ENCODE results near the gene NDUFS3. TPM values are rescaled to one million over a fixed set of nuclear protein-coding genes. Genes with fewer than 3 reads are reported as not detected.

The NDUFS3 gene
- total and polyA plus RNA-seq, 2 experiments from 2014 or later, result 92.6 to 107 TPM

GRCh38 chr11:47595967-47596366 is 17.1 kb downstream of the NDUFS3 start:
- Histone ChIP-seq H3K36me3 (replicated peaks; ENCODE audit: insufficient read depth, low read depth) (no peaks in the 10 kb centered on the region), H2AFZ (no peak overlapping the region), H3K27me3 (peaks cover 44% of the 10 kb centered on the region), H3K4me3 (no peak overlapping the region), H3K27ac (no peak overlapping the region), H3K4me1 (ENCODE audit: insufficient read depth) (no peaks in the 10 kb centered on the region), H3K9me3 (ENCODE audit: low read depth) (no peaks in the 10 kb centered on the region), H4K20me1 (ENCODE audit: insufficient read depth, poor library complexity, severe bottlenecking) (no peaks in the 10 kb centered on the region), H3K9me2 (replicated peaks; ENCODE audit: insufficient read depth) (no peaks in the 10 kb centered on the region), H3K79me2 (no peaks in the 10 kb centered on the region), H3K4me2 (no peak overlapping the region)
- no peak for DNase-seq (ENCODE audit: low spot score)
- 100% methylated on average over 1 of the region's 1 CpG for WGBS (ENCODE audit: low lambda C conversion rate, missing lambda C conversion rate)
- TF ChIP-seq EZH2 (IDR thresholded peaks at IDR 0.05; ENCODE audit: borderline replicate concordance) (no peak), EZH2phosphoT487 (IDR thresholded peaks at IDR 0.05; ENCODE audit: low read depth, severe bottlenecking, unreplicated experiment) (no peak), CTCF (IDR thresholded peaks at IDR 0.05; ENCODE audit: poor library complexity) (no peak)

GRCh38 chr11:47599902-47600301 is 21.0 kb downstream of the NDUFS3 start:
- no peaks in the 10 kb centered on the region for H3K4me1 ChIP-seq (ENCODE audit: insufficient read depth)
- H4K20me1 ChIP-seq (ENCODE audit: insufficient read depth, poor library complexity, severe bottlenecking), result no peaks in the 10 kb centered on the region
- no peak overlapping the region for H3K4me3 ChIP-seq
- H3K79me2 ChIP-seq, result no peaks in the 10 kb centered on the region
- 86% methylated on average over 4 of the region's 4 CpGs for WGBS (ENCODE audit: low lambda C conversion rate, missing lambda C conversion rate)
- H3K9me3 ChIP-seq (ENCODE audit: low read depth), result no peaks in the 10 kb centered on the region
- H3K27ac ChIP-seq, result no peak overlapping the region
- H3K4me2 ChIP-seq, result no peak overlapping the region
- TF ChIP-seq CTCF (IDR thresholded peaks at IDR 0.05; ENCODE audit: poor library complexity) (no peak), EZH2 (IDR thresholded peaks at IDR 0.05; ENCODE audit: borderline replicate concordance) (no peak), EZH2phosphoT487 (IDR thresholded peaks at IDR 0.05; ENCODE audit: low read depth, severe bottlenecking, unreplicated experiment) (no peak)
- no peaks in the 10 kb centered on the region for H3K36me3 ChIP-seq (replicated peaks; ENCODE audit: insufficient read depth, low read depth)
- H3K9me2 ChIP-seq (replicated peaks; ENCODE audit: insufficient read depth), result no peaks in the 10 kb centered on the region
- peaks cover 14% of the 10 kb centered on the region for H3K27me3 ChIP-seq
- DNase-seq (ENCODE audit: low spot score), result no peak
- no peak overlapping the region for H2AFZ ChIP-seq

GRCh38 chr11:47603295-47603694 is 24.4 kb downstream of the NDUFS3 start:
- no peak overlapping the region for H3K4me3 ChIP-seq
- H4K20me1 ChIP-seq (ENCODE audit: insufficient read depth, poor library complexity, severe bottlenecking), result no peaks in the 10 kb centered on the region
- no peak overlapping the region for H3K4me2 ChIP-seq
- no peaks in the 10 kb centered on the region for H3K36me3 ChIP-seq (replicated peaks; ENCODE audit: insufficient read depth, low read depth)
- no peak for DNase-seq (ENCODE audit: low spot score)
- TF ChIP-seq EZH2 (IDR thresholded peaks at IDR 0.05; ENCODE audit: borderline replicate concordance) (no peak), EZH2phosphoT487 (IDR thresholded peaks at IDR 0.05; ENCODE audit: low read depth, severe bottlenecking, unreplicated experiment) (no peak), CTCF (IDR thresholded peaks at IDR 0.05; ENCODE audit: poor library complexity) (no peak)
- no peaks in the 10 kb centered on the region for H3K27me3 ChIP-seq
- no peaks in the 10 kb centered on the region for H3K4me1 ChIP-seq (ENCODE audit: insufficient read depth)
- H3K9me3 ChIP-seq (ENCODE audit: low read depth), result no peaks in the 10 kb centered on the region
- H3K79me2 ChIP-seq, result no peaks in the 10 kb centered on the region
- 94% methylated on average over 4 of the region's 4 CpGs for WGBS (ENCODE audit: low lambda C conversion rate, missing lambda C conversion rate)
- no peak overlapping the region for H3K27ac ChIP-seq
- no peak overlapping the region for H2AFZ ChIP-seq
- no peaks in the 10 kb centered on the region for H3K9me2 ChIP-seq (replicated peaks; ENCODE audit: insufficient read depth)

- no peaks in the 10 kb centered on the region for H3K79me2 ChIP-seq
- 36% methylated on average over 3 of the region's 3 CpGs for WGBS (ENCODE audit: low lambda C conversion rate, missing lambda C conversion rate)
- TF ChIP-seq CTCF (IDR thresholded peaks at IDR 0.05; ENCODE audit: poor library complexity) (no peak), EZH2 (IDR thresholded peaks at IDR 0.05; ENCODE audit: borderline replicate concordance) (no peak), EZH2phosphoT487 (IDR thresholded peaks at IDR 0.05; ENCODE audit: low read depth, severe bottlenecking, unreplicated experiment) (no peak)
- H3K9me2 ChIP-seq (replicated peaks; ENCODE audit: insufficient read depth), result no peaks in the 10 kb centered on the region
- H3K4me2 ChIP-seq, result no peak overlapping the region
- H3K27ac ChIP-seq, result no peak overlapping the region
- no peaks in the 10 kb centered on the region for H3K27me3 ChIP-seq
- DNase-seq (ENCODE audit: low spot score), result no peak
- H3K4me3 ChIP-seq, result no peak overlapping the region
- no peaks in the 10 kb centered on the region for H4K20me1 ChIP-seq (ENCODE audit: insufficient read depth, poor library complexity, severe bottlenecking)
- no peaks in the 10 kb centered on the region for H3K9me3 ChIP-seq (ENCODE audit: low read depth)
- H3K4me1 ChIP-seq (ENCODE audit: insufficient read depth), result no peaks in the 10 kb centered on the region
- H2AFZ ChIP-seq, result no peak overlapping the region
- H3K36me3 ChIP-seq (replicated peaks; ENCODE audit: insufficient read depth, low read depth), result no peaks in the 10 kb centered on the region
These were observed 27.0 kb downstream of the NDUFS3 start for GRCh38 chr11:47605921-47606320.

All from hepatocyte (in vitro differentiated cells).